IPS-11a (cell line): Measurements from ENCODE around the gene NASP.

Experiments
- H3K4me3 ChIP-seq: one replicate; pipeline ENCODE4 v1.5.1; 2013; ENCODE audit warnings: low read depth, low read length, control low read depth

The NASP gene, protein sequence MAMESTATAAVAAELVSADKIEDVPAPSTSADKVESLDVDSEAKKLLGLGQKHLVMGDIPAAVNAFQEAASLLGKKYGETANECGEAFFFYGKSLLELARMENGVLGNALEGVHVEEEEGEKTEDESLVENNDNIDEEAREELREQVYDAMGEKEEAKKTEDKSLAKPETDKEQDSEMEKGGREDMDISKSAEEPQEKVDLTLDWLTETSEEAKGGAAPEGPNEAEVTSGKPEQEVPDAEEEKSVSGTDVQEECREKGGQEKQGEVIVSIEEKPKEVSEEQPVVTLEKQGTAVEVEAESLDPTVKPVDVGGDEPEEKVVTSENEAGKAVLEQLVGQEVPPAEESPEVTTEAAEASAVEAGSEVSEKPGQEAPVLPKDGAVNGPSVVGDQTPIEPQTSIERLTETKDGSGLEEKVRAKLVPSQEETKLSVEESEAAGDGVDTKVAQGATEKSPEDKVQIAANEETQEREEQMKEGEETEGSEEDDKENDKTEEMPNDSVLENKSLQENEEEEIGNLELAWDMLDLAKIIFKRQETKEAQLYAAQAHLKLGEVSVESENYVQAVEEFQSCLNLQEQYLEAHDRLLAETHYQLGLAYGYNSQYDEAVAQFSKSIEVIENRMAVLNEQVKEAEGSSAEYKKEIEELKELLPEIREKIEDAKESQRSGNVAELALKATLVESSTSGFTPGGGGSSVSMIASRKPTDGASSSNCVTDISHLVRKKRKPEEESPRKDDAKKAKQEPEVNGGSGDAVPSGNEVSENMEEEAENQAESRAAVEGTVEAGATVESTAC

GRCh38 chr1:45583666-45584350, at the start of gene NASP:
Gene NASP (plus strand): TSS chr1:45584041. CDS start chr1:45584147, 106 bp downstream.
- peak within 1 kb of the TSS; percentile 100 for H3K4me3 ChIP-seq

GRCh38 chr1:45535988-45536766, 47.7 kb upstream of the NASP start:
- H3K4me3 ChIP-seq, result no peak overlapping the region

- H3K4me3 ChIP-seq, result no peak overlapping the region
These were observed 47.0 kb upstream of the NASP start for GRCh38 chr1:45536886-45537285.

- H3K4me3 ChIP-seq, result no peak overlapping the region
These were observed 42.6 kb upstream of the NASP start for GRCh38 chr1:45541193-45541592.

DNA sequence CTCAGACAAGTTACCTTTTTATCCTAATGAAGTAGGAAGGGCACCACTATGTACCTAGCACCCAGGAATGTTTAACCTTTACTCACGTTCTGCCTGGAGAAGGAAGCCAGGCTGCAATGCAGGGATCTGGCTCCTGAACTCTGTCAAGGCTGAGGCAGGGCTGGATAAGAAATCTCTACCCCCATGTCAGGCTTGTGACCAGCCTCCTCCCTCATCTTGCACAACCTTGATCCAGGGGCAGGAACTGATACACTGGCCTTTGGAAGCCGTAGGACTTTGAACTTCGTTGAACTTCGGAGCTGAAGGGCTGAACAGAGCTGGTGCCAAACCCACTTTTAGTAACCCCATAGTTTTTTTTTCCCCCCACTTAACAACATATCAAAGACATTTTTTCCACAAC, 41.2 kb upstream of the NASP start:
- no peak overlapping the region for H3K4me3 ChIP-seq

GRCh38 chr1:45543581-45544417, 40.0 kb upstream of the NASP start:
- H3K4me3 ChIP-seq, result no peak overlapping the region

DNA sequence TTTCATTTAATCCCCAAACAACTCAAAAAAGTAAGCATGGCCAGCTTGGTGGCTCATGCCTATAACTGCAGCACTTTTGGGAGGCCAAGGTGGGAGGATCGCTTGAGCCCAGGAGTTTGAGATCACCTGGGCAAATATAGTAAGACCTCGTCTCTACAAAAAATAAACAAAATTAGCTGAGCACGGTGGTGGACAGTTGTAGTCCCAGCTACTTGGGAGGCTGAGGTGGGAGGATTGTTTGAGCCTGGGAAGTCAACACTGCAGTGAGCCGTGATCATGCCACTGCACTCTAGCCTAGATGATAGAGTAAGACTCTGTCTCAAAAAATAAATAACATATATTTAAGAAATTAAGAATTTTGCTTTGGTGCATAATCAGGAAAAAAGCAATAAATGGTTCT, 39.3 kb upstream of the NASP start:
- no peak overlapping the region for H3K4me3 ChIP-seq

DNA sequence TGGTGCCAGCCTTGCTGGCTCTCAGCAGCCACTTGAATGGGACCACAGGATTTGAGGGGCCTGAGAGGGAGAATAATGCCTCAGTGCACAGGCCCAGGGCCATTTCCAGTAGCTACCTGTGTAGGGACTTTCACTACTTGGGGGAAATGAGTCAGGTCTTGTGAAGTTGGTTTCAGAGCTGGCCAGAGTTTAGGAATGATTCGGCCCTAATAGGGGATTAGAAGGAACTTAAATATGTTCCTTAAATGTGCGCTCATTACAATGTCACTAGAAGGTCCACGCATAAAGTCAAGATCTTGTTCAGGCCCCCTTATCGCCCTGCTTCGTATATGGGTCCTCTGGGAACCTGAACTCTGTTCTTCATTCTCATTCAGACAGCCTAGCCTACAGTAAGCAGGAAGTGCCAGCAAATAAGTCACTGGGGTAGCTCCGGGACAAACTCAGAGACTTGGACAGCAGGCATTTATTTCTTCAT, 38.8 kb upstream of the NASP start:
- no peak overlapping the region for H3K4me3 ChIP-seq

- H3K4me3 ChIP-seq, result no peak overlapping the region
These were observed 38.1 kb upstream of the NASP start for GRCh38 chr1:45545553-45546310.

GRCh38 chr1:45550401-45551351, 33.2 kb upstream of the NASP start, which contains the start of gene AKR1A1:
Gene AKR1A1 (plus strand): TSS chr1:45550826. CDS start chr1:45561795, 10,969 bp downstream.
- peak within 1 kb of the TSS; percentile 75 for H3K4me3 ChIP-seq

DNA sequence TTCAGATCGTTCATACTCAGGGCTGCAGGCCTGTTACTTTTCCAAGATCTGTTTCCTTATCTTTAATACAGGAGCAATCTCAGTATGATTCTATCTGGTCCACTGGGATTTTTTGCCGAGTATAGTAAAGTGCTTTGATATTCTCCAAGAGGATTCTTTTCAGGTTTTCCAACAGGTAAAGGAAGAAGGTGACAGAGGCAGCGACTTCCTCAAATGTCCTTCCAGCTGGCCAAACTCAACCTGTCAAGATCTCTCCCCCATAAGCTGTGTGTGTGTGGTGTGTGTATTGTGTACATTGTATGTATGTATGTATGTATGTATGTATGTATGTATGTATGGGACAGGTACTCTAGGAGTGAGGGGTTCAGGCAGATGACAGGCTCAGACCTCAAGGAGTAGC, 32.2 kb upstream of the NASP start:
- H3K4me3 ChIP-seq, result peak overlapping the region; percentile 75

DNA sequence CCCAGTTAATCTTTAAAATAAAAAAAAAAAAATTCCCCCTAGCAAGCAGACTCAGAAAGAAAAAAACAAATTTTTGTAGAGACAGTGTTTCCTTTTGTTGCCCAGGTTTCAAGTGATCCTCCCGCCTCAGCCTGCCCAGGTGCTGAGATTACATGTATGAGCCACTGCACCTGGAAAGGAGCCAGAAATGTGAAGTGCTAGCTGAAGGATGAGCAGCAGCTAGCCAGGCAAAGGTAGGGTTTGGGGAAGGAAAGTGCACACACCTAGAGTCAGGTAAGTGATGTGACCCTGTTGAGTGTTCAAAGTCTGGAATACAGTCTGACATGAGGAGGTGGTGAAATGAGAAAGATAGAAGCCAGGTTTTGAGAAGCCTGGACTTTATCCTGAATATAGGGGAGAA, 31.5 kb upstream of the NASP start:
- H3K4me3 ChIP-seq, result no peak overlapping the region

DNA sequence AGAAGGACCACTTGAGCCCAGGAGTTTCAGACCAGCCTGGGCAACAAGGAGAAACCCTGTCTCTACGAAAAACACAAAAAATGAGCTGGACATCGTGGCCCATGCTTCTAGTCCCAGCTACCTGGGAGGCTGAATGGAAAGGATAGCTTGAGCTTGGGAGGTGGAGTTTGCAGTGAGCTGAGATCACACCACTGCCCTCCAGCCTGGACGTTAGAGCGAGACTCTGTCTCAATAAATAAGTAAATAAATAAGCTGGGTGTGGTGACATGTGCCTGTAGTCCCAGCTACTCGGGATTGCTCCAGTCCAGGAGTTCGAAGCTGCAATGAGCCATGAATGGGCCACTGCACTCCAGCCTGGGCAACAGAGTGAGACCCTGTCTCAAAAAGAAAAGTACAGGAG, 29.6 kb upstream of the NASP start:
- no peak overlapping the region for H3K4me3 ChIP-seq

DNA sequence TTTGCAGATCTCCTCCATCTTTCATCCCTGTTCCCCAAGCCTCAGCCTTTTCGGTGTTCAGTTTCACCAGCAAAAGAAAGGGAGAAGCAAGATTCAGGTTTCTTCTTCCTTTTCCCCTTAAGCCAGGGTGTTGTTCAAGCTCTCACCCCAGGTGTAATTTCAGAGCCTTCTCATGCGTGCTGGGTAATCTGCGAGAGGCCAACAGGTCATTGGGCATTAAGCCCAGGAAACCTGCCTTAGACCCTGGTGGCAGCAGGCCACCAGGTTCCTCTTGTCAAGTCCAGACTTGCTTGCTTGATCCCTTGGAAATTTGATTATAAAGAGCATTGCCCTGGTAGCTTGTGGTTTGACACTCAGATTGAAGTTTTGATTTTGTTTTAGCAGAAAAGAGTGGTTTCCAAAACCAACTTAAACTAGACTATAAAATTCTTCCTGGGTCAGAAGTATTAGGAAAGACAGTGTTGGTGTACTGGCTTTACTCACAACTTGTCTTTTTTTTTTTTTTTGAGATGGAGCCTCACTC, 26.4 kb upstream of the NASP start:
- H3K4me3 ChIP-seq, result no peak overlapping the region

GRCh38 chr1:45563843-45564242, 20.0 kb upstream of the NASP start:
- no peak overlapping the region for H3K4me3 ChIP-seq

GRCh38 chr1:45566722-45567121, 17.1 kb upstream of the NASP start:
- H3K4me3 ChIP-seq, result no peak overlapping the region

DNA sequence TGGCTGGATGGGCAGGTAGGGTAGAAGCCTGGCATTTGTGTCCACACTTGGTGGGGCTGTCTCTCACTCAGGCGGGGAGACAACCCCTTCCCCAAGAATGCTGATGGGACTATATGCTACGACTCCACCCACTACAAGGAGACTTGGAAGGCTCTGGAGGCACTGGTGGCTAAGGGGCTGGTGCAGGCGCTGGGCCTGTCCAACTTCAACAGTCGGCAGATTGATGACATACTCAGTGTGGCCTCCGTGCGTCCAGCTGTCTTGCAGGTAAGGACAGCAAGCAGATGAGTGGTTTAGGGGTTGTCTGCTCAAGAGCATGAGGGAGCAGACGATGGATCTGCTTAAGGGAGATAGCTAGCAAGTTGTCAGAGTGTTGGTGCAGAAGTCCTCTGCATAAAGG, 15.9 kb upstream of the NASP start:
- H3K4me3 ChIP-seq, result no peak overlapping the region

- H3K4me3 ChIP-seq, result no peak overlapping the region
These were observed 15.4 kb upstream of the NASP start for GRCh38 chr1:45568421-45568820.
